GM12892 (cell line): ENCODE measurements around the gene UST.

Experiments
- POLR2A ChIP-seq: IDR thresholded peaks from 2 replicates; pipeline ENCODE4 v1.6.1; 2011; ENCODE audit warnings: low read depth, low read length, control low read depth
- POLR2AphosphoS5 ChIP-seq: IDR thresholded peaks from 2 replicates; pipeline ENCODE4 v1.6.1; 2011; ENCODE audit warnings: low read depth, low read length, control low read depth
- TAF1 ChIP-seq: IDR thresholded peaks from 2 replicates; pipeline ENCODE4 v1.6.1; 2011; ENCODE audit warnings: low read depth, mild to moderate bottlenecking, control low read depth, low read length, borderline replicate concordance

DNA sequence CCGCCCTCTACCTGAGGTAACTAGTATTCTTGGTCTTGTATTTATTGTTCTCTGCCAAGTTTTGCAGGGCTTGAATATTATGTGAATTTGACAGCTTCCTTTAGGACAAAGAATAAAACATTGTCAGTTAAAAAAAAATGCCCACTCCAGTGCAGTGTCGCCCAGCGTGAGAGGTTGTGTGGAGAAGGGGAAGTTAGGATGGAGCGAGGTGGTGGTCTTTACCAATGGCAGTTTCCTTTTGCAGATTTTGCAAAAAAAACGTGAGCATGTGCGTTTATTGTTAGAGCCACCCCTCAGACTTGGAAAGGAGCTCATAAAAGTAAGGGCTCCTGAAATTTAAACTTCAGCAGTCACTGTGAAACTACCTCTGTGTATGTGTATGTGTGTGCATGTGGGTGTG is 28.3 kb downstream of the UST start:
- TF ChIP-seq POLR2AphosphoS5 (no peak), TAF1 (no peak), POLR2A (no peak)
